H1 (cell line): Measurements from ENCODE around the gene SLC9C1. TPM values are rescaled to one million over a fixed set of nuclear protein-coding genes. Genes with fewer than 3 reads are reported as not detected.

ENCODE experiments used
- ATF3 ChIP-seq: IDR thresholded peaks from 2 replicates; pipeline ENCODE4 v1.6.1; 2011; ENCODE audit warnings: low read depth, mild to moderate bottlenecking, low read length; ENCODE audit not compliant: insufficient read depth
- CHD1 ChIP-seq: IDR thresholded peaks from 2 replicates; pipeline ENCODE4 v1.6.1; 2012; ENCODE audit warnings: low read depth, low read length, improper control_type of control experiment
- CREB1 ChIP-seq: IDR thresholded peaks from 2 replicates; pipeline ENCODE4 v1.6.1; 2012; ENCODE audit warnings: inconsistent platforms
- KDM5A ChIP-seq: fragments of 200-600 bp; IDR thresholded peaks from 2 replicates; pipeline ENCODE4 v1.7.1; 2012; ENCODE audit warnings: mild to moderate bottlenecking, low read length, inconsistent platforms, mixed read lengths
- polyA plus RNA-seq, 7 experiments: library from polyadenylated mRNA; depleted of rRNA in 3 of 7; stranded (reverse) in 5 of 7; unstranded in 2 of 7; fragments of >200 nt in 5 of 7; fragments of 200-250 nt in 2 of 7; gene quantifications; 1 replicate in 5 of 7; 2 replicates in 1 of 7; 4 replicates in 1 of 7; pipeline versions ENCODE4 v1.2.1 to v1.2.3, GENCODE V29; 2011 to 2013; ENCODE audit warnings: missing spikeins in 2 of 7, mixed read lengths in 2 of 7
- total RNA-seq: library from RNA; stranded (reverse); fragmentation: NEBNext Ultra II Directional; extraction: Animal tissue kit (Norgen Biotek cat#: 25700); gene quantifications from 2 replicates; pipeline ENCODE4 v1.2.1, GENCODE V29; 2021

The SLC9C1 gene
- total and polyA plus RNA-seq, 2 of the 8 experiments (the other 6 are each of a cell fraction or from before 2014, with no cell fraction given), result 0.15 to 0.24 TPM

- no peak for TF ChIP-seq ATF3
- TF ChIP-seq KDM5A, result no peak
- no peak for TF ChIP-seq CREB1
- TF ChIP-seq CHD1, result no peak
These were observed 65.2 kb downstream of the SLC9C1 start (continued) for GRCh38 chr3:112228786-112229185.
